PC-3 (cell line): ENCODE data around the gene TMEM212.

Experiments used
- EZH2phosphoT487 ChIP-seq: fragments of 300-600 bp; sonication (generic); IDR thresholded peaks from 2 replicates; pipeline ENCODE4 v1.6.1; 2018; ENCODE audit warnings: mild to moderate bottlenecking, antibody characterized with exemption, low read length, borderline replicate concordance
- TF ChIP-seq, protein P1 (sequence below): fragments of 300-600 bp; sonication (generic); conservative IDR thresholded peaks from 2 replicates; pipeline ENCODE4 v1.5.1; 2017; ENCODE audit warnings: antibody characterized with exemption, low read depth, mild to moderate bottlenecking, low read length

DNA sequence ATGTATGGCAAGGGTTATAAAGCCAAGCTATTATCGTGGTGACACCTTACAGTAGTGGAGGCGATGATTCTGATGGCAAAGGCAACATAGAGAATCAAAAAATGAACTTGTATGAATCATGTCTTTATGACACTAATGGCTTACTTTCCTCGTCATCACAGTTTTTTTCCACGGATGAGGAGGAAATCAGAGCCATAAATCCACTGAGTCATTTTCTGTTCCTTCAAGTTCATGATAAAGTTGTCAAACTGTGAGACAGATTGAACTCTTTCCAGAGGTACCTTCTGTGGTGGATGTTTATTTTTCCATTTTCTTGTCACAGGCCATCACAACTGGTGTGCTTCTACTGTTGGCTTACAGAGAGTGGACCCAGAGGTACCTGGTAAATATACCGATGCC is 8.5 kb downstream of the TMEM212 start:
- TF ChIP-seq, protein P1, sequence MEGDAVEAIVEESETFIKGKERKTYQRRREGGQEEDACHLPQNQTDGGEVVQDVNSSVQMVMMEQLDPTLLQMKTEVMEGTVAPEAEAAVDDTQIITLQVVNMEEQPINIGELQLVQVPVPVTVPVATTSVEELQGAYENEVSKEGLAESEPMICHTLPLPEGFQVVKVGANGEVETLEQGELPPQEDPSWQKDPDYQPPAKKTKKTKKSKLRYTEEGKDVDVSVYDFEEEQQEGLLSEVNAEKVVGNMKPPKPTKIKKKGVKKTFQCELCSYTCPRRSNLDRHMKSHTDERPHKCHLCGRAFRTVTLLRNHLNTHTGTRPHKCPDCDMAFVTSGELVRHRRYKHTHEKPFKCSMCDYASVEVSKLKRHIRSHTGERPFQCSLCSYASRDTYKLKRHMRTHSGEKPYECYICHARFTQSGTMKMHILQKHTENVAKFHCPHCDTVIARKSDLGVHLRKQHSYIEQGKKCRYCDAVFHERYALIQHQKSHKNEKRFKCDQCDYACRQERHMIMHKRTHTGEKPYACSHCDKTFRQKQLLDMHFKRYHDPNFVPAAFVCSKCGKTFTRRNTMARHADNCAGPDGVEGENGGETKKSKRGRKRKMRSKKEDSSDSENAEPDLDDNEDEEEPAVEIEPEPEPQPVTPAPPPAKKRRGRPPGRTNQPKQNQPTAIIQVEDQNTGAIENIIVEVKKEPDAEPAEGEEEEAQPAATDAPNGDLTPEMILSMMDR: no peak
- no peak for TF ChIP-seq EZH2phosphoT487
